GM23248 (cell line): ENCODE data around the gene RPP21.

Experiments used
- EZH2 ChIP-seq: fragments of 200-600 bp; sonication (generic); IDR thresholded peaks from 2 replicates; pipeline ENCODE4 v1.6.1; 2018; ENCODE audit warnings: antibody characterized with exemption, mild to moderate bottlenecking; ENCODE audit not compliant: insufficient read depth, poor library complexity, severe bottlenecking
- EZH2phosphoT487 ChIP-seq: fragments of 200-600 bp; sonication (generic); IDR thresholded peaks from 2 replicates; pipeline ENCODE4 v1.6.1; 2018; ENCODE audit warnings: antibody characterized with exemption, moderate library complexity, mild to moderate bottlenecking, low read depth; ENCODE audit not compliant: insufficient read depth

- TF ChIP-seq EZH2phosphoT487: no peak
- TF ChIP-seq EZH2: no peak
Observed at GRCh38 chr6:30325873-30326525, 19.0 kb upstream of the RPP21 start.
